NOMO-1 treated with dmso at 0.1 percent for 144 hours (cell line): ENCODE results near the gene TMEM52.
"Not testable (repeated sequence)": the region's sequence is repeated elsewhere in the genome, so short reads cannot be mapped to it uniquely, and the experiment has no call there.

ENCODE experiments used
- DNase-seq: peaks from one replicate; lab custom pipeline; 2025; ENCODE audit not compliant: unreplicated experiment; lab: John Stamatoyannopoulos, UW

TMEM52 gene

DNA sequence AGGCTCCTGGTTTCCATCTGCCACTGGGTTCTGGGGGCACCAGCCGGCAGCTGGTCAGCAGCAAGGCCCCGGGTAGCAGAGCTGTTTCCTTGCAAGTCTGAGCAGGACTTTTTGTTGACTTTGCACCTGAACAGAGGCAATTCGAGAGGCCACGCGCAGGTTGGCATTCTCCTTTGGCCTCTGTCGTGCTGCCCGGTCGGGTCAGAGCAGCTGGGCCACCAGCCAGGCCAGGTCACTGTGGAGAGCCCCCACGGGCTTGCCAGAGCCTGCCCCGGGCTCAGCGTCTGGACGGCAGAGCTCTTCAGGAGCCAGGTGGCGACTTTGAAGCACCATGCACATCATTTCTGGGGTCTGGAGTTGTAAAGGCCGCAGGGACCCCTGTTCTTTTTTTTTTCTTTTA, 28.4 kb upstream of the TMEM52 start:
- DNase-seq, result no peak

DNA sequence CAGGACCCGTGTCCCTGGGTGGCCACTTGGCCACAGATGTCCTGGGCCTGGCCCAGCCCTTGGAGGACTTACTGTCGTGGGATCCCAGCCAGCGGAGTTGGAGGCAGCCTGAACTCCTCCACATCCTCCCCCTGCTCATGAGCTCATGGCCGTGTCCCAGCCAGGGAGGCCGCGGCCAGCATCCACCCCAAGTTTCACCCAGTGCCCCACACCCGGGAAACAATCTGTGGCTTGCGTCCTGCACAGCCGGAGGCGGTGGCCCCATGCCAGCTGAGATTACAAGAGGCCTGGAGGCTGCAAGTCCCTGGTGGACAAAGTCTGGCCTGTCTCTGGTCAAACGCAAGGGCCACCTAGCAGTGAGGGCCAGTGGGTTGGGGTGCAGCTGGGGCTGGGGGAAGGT, 27.5 kb upstream of the TMEM52 start:
- no peak for DNase-seq

GRCh38 chr1:1945782-1946393, 26.8 kb upstream of the TMEM52 start:
- DNase-seq, result no peak

GRCh38 chr1:1943834-1944570, 24.9 kb upstream of the TMEM52 start:
- DNase-seq, result peak; percentile 13

DNA sequence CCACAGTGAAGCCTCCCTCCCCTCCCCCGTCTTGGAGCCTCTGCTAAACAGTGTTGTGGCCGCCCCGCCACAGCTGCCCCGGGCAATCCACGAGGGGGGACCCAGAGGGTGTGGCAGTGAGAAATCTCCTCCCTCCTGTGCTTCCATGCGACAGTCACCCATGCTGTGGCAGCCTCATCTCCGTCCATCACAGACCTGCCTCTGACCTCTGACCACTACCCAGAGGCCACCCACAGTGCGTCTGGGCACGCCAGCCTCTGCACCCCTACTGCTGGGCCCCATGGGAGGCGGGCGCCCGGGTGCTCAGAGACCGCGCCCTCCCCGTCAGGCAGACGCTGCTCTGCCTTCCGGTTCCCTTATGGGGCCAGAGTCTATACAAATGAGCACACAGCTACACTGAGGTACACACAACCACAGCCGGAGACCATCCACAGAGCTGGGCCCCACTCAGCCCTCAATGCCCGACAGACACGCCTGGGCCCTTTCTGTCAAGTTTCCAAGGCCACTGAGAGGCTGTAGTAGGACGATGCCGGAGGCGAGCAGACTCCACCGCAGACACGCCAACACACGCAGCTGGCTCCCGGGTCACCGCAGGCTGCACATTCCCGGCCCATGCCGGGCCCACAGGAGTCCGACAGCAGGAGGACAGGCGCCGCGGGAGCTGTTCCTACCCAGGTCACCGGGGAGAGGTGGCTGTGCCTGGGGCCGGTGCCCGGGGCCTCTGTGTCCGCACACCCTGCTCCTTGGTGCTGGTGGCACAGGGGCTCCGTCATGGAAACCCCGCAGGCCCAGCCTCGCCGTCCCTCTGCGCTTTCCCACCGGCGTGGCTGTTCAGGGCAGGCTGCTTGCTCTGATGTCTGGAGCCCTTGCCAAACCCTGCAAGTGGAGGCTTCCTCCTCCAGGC, 23.9 kb upstream of the TMEM52 start:
- DNase-seq, result no peak

DNA sequence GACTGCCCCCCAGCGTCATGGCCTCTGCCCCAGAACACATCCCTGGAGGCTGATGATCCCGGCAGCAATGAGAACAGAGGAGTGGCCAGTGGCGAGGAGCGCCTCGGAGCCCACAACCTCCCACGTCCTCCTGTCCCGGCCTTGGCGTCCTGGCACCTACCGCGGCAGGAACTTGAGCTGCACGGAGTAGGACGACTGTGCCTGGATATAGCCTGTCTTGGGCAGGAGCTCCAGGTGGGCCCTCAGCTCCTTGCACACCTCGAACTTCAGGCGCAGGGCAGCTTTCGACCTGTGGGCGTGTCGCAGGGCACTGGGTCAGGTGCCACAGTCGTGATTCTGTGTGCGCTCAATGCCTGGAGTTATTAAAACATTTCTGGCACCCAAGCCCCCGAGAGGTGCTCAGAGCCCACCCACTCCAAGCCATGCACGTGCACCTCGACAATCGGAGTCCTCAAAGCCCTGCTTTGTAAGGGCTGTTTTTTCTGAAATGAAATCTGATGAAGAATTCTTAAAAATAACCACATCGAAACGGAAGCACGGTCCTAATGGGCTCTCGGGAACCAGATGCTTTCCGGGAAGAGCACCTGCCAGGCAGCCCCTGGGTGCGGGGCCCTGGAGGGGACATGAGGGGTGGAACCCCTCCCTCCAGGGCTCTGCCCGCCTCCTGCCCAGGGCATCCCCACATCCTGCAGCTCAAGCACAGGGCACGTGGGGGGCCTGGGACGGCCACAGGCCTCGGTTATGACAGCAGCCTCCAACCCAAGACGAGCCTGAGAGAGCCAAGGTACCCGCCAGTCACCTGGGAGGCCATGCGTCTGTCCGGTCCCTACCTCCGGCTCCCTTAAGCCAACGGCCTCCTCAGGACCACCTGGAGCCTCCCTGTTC, 23.0 kb upstream of the TMEM52 start:
- DNase-seq, result no peak

DNA sequence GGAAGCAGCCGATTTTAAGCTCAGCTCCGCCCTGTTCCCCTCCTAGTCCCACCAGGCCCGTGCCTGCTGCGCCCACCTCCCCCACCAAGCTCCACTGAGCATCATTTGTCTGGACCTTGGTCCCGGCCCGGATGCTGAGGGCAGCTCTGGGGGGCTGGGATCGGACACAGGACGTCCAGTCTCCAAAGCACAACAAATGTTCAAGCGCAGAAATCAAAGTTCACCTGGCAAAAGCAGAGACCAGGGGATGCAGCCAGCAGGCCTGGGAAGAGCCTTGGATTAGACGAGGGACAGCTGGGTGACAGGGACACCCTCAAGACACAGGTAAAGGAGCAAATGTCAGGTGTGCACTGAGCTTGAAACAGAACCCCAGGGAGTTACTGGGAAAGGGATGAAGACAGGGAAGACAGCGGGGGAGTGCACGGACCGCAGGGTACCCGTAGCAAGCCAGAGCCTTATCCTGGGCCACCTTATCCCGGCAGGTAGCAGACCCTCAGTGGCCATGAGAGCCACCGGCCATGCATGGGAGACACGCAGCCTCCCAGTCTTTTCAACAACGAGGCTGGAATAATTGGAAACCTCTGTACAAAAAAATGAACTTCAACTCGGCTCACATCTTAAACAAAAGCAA, 22.2 kb upstream of the TMEM52 start:
- no peak for DNase-seq

DNA sequence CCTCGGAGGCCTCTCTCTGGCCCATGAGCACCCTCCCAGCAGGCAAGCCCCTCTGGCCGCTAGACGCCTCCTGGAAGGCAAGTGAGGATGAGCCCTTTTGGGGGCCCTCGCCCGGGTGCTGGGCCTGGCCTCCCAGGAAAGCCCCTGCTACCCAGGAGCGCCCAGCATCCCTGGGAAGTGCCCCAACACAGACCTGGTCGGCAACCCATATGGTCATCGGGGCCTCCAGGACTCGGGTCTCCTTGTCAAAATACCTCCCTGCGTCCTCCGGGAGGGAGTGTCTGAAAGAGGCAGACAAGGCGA, 21.0 kb upstream of the TMEM52 start:
- no peak for DNase-seq

DNA sequence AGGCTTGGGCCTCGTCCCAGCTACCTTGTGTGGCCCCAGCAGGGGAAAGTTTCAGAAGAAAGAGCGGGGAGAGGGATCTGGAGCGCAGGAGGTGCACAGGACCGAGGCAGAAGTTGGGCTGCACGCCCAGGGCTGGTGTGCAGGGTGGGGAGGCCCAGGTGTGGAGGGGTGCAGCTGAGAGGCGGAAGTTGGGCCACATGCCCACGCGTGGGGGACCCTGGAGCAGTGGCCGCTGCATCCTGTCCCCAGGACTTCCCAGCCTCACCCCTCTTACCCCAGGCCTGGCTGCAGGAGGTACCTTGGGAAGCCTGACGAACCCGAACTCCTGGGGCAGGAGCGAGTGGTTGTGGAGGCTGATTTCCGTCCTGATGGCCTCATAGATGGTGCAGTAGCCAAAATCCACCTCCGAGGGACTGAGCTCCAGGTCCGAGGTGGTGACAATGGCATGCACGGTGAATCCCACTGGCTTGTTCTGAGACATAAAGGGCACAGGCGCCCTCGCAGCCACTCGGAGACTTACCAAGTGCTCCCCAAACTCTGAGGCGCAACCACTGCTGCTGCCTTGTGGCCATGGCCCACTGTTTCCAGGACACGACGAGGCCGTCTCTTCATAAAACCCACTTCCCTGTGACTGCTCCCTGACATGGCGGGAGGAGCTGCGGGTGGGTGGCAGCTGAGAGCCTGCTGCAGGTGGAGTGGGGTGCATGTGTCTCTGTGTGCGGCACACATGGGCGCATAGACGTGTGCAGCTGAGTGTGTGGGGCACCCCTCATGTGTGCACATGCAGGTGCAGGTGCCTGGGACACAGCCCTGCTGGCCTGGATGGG, 20.4 kb upstream of the TMEM52 start:
- DNase-seq, result no peak

DNA sequence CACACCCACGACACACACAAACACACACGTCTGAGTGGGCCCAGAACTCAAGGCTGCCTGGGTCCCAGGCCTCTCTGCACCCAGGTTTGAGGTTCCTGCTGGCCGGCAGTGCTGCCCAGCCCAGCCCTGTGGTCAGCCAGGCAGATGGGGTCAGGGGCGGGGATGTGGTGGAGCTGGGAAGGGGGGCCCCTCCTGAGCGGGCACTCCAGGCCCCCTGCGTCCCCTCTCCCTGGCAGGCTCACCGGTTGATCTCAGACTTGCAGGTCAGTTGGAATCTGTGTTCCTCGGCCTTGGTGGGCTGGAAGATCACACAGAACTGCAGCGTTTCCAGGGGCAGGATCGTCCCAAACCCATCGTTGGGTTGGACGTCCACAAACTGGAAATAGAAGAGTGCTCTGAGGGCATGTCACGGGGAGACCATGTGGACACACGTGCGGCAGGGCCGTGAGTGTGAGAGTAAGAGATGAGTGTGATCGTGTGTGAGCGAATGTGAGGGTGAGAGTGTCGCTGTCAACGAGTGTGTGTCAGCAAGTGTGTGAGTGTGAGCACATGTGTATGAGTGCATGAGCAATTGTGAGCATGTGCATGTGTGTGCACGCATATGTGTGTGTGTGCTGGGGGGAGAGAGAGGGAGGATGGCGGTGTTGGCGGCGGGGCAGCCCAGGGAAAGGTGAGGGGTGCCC, 19.7 kb upstream of the TMEM52 start:
- DNase-seq, result no peak

GRCh38 chr1:1938276-1938573, 19.1 kb upstream of the TMEM52 start:
- DNase-seq, result no peak

GRCh38 chr1:1937549-1938275, 18.6 kb upstream of the TMEM52 start:
- no peak for DNase-seq

DNA sequence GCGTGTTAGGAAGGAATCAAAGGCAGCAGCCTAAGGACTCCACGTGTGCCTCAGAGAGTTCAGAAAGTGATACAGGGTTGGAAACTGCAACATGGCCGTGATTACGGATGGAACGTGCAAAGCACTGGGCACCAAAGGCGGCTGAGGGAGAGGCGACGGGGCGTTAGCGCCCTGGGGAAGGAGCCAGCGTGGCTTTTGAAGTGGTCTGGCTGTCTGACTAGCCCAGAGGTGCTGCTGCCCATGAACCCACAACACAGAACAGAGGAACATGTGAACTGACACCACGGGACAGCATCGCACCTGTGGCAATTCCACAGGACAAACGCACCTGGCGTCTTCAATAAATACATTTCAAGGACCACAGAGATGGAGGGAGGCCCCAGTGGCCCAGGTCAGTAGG, 18.0 kb upstream of the TMEM52 start:
- no peak for DNase-seq

GRCh38 chr1:1934848-1935247, 15.8 kb upstream of the TMEM52 start:
- DNase-seq, result not testable (repeated sequence)

DNA sequence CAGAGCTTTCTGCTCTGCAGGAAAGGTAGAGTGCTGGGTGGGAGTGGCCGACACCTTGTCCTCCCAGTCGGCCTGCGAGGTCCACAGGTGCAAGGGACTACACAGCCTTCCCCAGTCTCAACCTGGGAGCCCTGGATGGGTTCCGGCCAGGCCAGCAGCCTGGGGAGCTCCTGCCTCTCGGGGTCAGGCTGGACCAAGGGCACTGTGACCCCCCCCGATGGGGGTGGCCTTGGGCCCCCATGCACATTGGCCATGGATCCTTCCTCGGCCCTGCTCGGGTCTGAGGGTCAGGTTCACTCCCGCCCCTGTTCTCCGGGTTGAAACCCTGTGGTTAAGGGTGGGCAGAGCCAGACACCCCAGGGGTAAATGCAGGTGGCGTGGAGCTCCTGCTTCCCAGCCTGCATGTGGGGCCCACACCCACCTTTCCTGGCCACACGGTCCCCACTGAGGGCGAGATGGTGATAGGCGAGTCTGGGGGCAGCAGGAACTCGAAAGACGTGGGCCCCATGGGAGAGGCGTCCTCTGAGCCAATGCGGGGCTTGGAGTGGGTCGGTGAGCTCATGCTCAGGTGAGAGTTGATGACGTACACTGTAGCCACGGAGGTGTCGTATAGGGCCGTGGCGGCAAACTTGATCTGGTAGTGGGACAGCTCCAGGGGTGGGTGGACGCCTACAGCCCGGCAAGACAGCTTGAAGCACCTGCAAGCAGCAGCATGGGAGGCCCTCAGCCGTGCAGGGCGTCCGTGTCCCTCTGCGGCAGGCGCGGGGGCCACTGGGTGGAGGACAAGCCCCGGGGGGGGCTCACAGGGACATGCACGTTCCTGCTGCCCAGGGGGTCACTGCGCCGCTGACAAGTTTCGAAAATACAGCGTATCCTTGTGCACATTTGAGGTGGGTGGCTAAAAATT, 10.8 kb upstream of the TMEM52 start:
- DNase-seq, result no peak

DNA sequence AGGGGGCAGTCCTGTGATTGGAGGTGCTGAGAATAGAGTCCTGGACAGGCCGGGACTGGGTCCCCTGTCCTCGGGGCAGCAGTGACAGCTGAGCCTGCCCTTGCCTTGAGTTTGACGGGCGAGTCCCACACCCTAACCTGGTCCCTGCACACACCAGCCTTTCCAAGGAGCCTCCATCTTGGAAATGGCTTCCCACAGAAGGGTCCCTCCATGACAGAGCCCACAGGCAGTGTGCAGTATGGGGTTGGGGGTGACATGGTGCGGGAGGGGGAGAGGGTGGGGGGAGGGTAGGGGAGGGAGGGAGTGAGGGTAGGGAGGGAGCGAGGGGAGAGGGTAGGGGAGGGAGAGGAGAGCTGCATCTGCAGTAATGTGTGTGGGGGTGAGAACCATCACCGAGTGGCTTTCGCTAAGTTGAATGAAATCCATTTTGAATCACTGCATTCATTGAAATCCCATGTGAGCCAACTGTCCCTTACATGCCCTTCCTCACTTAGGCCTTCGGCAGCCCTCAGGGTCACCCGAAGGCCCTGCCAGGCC, 10.1 kb upstream of the TMEM52 start:
- no peak for DNase-seq
